HUES48 (cell line): ENCODE measurements around the gene SLC24A3.

ENCODE experiments used
- H3K27ac ChIP-seq: one replicate; pipeline ENCODE4 v1.7.0; 2013; ENCODE audit warnings: low read depth, low read length, inconsistent platforms
- H3K27me3 ChIP-seq: 2 replicates; pipeline ENCODE4 v1.6.1; 2013; ENCODE audit warnings: mild to moderate bottlenecking, low read length; ENCODE audit not compliant: control insufficient read depth, insufficient read depth
- H3K36me3 ChIP-seq: 2 replicates; pipeline ENCODE4 v1.6.1; 2013; ENCODE audit warnings: low read length; ENCODE audit not compliant: control insufficient read depth, insufficient read depth
- H3K4me1 ChIP-seq: 2 replicates; pipeline ENCODE4 v1.6.1; 2013; ENCODE audit warnings: mild to moderate bottlenecking, low read length; ENCODE audit not compliant: control insufficient read depth, insufficient read depth
- H3K4me3 ChIP-seq: 2 replicates; pipeline ENCODE4 v1.5.1; 2013; ENCODE audit warnings: mild to moderate bottlenecking, low read depth, low read length
- H3K9ac ChIP-seq: 2 replicates; pipeline ENCODE4 v1.6.1; 2013; ENCODE audit warnings: mild to moderate bottlenecking, low read depth, low read length, moderate library complexity
- H3K9me3 ChIP-seq: 2 replicates; pipeline ENCODE4 v1.6.1; 2013; ENCODE audit warnings: low read length; ENCODE audit not compliant: control insufficient read depth, insufficient read depth

SLC24A3 gene

DNA sequence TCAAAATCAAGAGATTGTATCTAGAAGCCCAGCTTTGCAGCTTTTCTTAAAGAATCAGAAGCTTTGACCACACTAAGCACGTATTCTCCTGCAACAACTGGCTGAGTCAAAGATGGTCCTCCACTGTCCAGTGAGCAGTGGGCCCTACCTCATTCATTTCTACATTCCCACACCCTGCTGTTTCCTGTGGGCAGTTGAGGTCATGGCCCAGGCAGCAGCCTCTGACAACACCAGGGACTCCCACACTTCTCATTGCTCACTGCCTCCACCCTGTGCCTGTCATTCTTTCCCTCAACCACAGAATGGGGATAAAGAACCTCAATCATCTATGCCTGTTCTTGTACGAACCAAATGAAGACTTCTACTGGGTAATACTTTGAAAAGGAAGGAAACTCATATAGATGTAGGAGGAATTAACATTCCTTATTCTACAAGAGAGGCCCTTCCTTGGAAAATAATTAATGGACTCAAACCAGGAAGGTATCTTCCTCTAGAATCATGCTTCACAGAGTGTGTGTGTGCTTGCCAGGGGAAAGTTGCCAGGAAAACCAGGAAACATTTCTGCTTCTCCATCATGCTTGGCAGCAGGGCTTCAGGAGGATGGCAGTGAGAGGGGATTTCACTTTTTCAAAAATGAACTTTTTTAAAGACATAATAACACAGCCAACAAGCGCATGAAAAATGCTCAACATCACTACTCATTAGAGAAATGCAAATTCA is 353.9 kb downstream of the SLC24A3 start:
- H3K27me3 ChIP-seq, result no peaks in the 10 kb centered on the region
- no peak overlapping the region for H3K27ac ChIP-seq
- H3K36me3 ChIP-seq, result no peaks in the 10 kb centered on the region
- no peak overlapping the region for H3K4me3 ChIP-seq
- H3K9me3 ChIP-seq, result no peaks in the 10 kb centered on the region
- H3K9ac ChIP-seq, result no peak overlapping the region
- H3K4me1 ChIP-seq, result no peaks in the 10 kb centered on the region; the same call in 1 of the 2 replicates

DNA sequence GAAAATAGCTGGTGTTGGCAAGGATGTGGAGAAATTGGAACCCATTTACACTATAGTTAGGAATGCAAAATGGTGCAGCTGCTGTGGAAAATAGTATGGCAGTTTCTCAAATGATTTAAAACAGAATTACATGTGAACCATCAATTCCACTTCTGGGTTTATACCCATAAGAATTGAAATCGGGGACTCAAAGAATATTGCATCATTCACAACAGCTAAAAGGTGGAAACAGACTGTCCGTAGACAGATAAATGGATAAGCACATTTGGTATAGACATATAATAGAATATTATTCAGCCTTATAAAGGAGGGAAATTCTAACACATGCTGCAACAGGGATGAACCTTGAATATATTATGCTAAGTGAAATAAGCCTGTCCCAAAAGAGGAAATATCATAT is 355.7 kb downstream of the SLC24A3 start:
- Histone ChIP-seq H3K27me3 (no peaks in the 10 kb centered on the region), H3K9ac (no peak overlapping the region), H3K4me3 (no peak overlapping the region), H3K27ac (no peak overlapping the region), H3K9me3 (no peaks in the 10 kb centered on the region), H3K36me3 (no peaks in the 10 kb centered on the region), H3K4me1 (no peaks in the 10 kb centered on the region; the same call in 1 of the 2 replicates)

- Histone ChIP-seq H3K9ac (no peak overlapping the region), H3K27me3 (no peaks in the 10 kb centered on the region), H3K36me3 (no peaks in the 10 kb centered on the region), H3K27ac (no peak overlapping the region), H3K9me3 (no peaks in the 10 kb centered on the region), H3K4me1 (no peaks in the 10 kb centered on the region; the same call in 1 of the 2 replicates), H3K4me3 (no peak overlapping the region)
These were observed 359.6 kb downstream of the SLC24A3 start for GRCh38 chr20:19571996-19572395.

GRCh38 chr20:19577692-19578091 is 365.2 kb downstream of the SLC24A3 start:
- H3K27me3 ChIP-seq, result no peaks in the 10 kb centered on the region

GRCh38 chr20:19582782-19583181 is 370.3 kb downstream of the SLC24A3 start:
- Histone ChIP-seq H3K36me3 (no peaks in the 10 kb centered on the region), H3K4me1 (peaks cover 3% of the 10 kb centered on the region; the same call in 1 of the 2 replicates), H3K9me3 (no peaks in the 10 kb centered on the region), H3K27me3 (no peaks in the 10 kb centered on the region), H3K4me3 (no peak overlapping the region), H3K27ac (no peak overlapping the region), H3K9ac (no peak overlapping the region)

More at GRCh38 chr20:19577692-19578091, 365.2 kb downstream of the SLC24A3 start:
- no peaks in the 10 kb centered on the region; the same call in 1 of the 2 replicates for H3K4me1 ChIP-seq
- H3K27ac ChIP-seq, result no peak overlapping the region
- no peak overlapping the region for H3K9ac ChIP-seq
- H3K36me3 ChIP-seq, result no peaks in the 10 kb centered on the region
- H3K4me3 ChIP-seq, result no peak overlapping the region
- no peaks in the 10 kb centered on the region for H3K9me3 ChIP-seq

GRCh38 chr20:19583532-19584175 is 371.2 kb downstream of the SLC24A3 start:
- no peak overlapping the region for H3K27ac ChIP-seq
- no peaks in the 10 kb centered on the region for H3K27me3 ChIP-seq
- H3K9me3 ChIP-seq, result no peaks in the 10 kb centered on the region
- H3K4me1 ChIP-seq, result peaks cover 3% of the 10 kb centered on the region; the same call in 1 of the 2 replicates
- no peak overlapping the region for H3K9ac ChIP-seq
- no peaks in the 10 kb centered on the region for H3K36me3 ChIP-seq
- H3K4me3 ChIP-seq, result no peak overlapping the region

DNA sequence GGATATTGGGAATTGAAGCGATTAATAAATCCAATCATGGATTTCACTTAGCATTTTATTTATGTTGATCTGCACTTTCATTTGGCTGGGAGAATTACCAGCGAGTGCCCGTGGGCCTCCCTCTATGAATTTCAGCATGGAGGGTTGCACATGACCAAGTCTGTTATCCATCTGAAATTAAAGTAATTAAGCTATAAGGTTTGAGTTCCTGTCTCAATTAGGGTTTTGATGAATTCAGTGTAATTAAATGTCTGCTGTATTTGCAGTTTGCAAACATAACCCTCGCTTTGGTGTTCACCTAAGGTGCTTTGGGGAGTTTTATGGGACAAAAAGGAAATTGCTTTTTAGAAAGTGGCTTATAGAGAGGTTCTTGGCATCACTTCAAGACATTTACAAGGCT is 375.8 kb downstream of the SLC24A3 start:
- Histone ChIP-seq H3K27ac (no peak overlapping the region), H3K9ac (no peak overlapping the region), H3K9me3 (no peaks in the 10 kb centered on the region), H3K27me3 (no peaks in the 10 kb centered on the region), H3K36me3 (no peaks in the 10 kb centered on the region), H3K4me3 (no peak overlapping the region), H3K4me1 (peaks cover under 1% of the 10 kb centered on the region; the same call in 1 of the 2 replicates)

GRCh38 chr20:19588732-19589131 is 376.3 kb downstream of the SLC24A3 start:
- Histone ChIP-seq H3K4me1 (no peaks in the 10 kb centered on the region), H3K27me3 (no peaks in the 10 kb centered on the region), H3K36me3 (no peaks in the 10 kb centered on the region), H3K9ac (no peak overlapping the region), H3K27ac (no peak overlapping the region), H3K9me3 (no peaks in the 10 kb centered on the region), H3K4me3 (no peak overlapping the region)

- Histone ChIP-seq H3K27ac (no peak overlapping the region), H3K4me1 (no peaks in the 10 kb centered on the region), H3K36me3 (no peaks in the 10 kb centered on the region), H3K9ac (no peak overlapping the region), H3K27me3 (no peaks in the 10 kb centered on the region), H3K9me3 (no peaks in the 10 kb centered on the region), H3K4me3 (no peak overlapping the region)
These were observed 377.4 kb downstream of the SLC24A3 start for GRCh38 chr20:19589787-19590362.

DNA sequence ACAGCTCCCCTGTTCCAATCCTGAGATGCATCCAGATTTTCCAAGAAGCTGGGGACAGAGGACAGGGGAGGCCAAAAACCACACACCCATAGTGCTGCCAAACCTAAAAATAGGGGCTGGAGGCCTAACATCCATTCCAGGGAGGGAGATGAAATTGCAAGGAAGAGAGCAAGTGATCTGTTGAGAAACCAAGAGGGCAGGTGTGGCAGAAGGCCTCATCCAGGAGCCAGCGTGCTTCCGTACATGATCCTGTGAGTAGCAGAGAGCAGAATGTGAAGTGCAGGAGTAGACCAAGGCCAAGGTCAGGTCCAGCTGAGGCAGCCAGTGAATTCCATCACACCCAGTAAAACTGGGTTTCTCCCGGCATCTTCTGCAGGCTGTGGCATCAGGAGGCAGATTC is 377.9 kb downstream of the SLC24A3 start:
- Histone ChIP-seq H3K9ac (no peak overlapping the region), H3K9me3 (no peaks in the 10 kb centered on the region), H3K27ac (no peak overlapping the region), H3K36me3 (no peaks in the 10 kb centered on the region), H3K4me1 (no peaks in the 10 kb centered on the region), H3K4me3 (no peak overlapping the region), H3K27me3 (no peaks in the 10 kb centered on the region)

DNA sequence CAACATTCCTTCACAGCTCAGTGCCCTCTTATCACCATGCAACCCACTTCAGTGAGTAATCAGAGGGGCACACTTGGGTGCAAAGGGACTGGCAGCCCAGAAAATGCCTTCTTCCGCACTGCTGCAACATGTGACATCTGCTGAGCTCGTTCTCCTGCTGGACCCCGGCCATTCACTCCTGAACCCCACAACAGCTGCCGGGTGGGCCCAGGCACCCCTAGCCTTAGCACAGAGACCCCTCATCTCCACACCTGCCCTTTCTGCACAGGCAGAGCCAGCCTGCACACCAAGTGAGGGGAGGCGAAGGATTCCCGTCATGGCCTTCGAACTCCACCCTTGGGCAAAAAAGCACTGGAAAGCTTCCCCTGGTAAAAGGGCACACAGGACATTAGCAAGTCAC is 381.3 kb downstream of the SLC24A3 start:
- Histone ChIP-seq H3K36me3 (no peaks in the 10 kb centered on the region), H3K27ac (no peak overlapping the region), H3K9me3 (no peaks in the 10 kb centered on the region), H3K4me3 (no peak overlapping the region), H3K9ac (no peak overlapping the region), H3K4me1 (peaks cover 5% of the 10 kb centered on the region; the same call in 1 of the 2 replicates), H3K27me3 (no peaks in the 10 kb centered on the region)
